GM12864 (cell line): ENCODE measurements around the gene ITGBL1.
"Not testable (repeated sequence)": the region's sequence is repeated elsewhere in the genome, so short reads cannot be mapped to it uniquely, and the experiment has no call there.

ENCODE experiments used
- DNase-seq: peaks from one replicate; pipeline ENCODE4 v3.0.0-alpha.2; 2011; ENCODE audit warnings: low read depth
- H3K4me3 ChIP-seq: 2 replicates; pipeline ENCODE4 v1.5.1; 2011; ENCODE audit warnings: mild to moderate bottlenecking, low read depth, low read length, control low read depth
- TF ChIP-seq, protein P1 (sequence below): IDR thresholded peaks from 2 replicates; pipeline ENCODE4 v1.5.1; 2011; ENCODE audit warnings: low read depth, mild to moderate bottlenecking, moderate library complexity, low read length, control low read depth, inconsistent platforms; ENCODE audit errors: missing control alignments

The ITGBL1 gene

DNA sequence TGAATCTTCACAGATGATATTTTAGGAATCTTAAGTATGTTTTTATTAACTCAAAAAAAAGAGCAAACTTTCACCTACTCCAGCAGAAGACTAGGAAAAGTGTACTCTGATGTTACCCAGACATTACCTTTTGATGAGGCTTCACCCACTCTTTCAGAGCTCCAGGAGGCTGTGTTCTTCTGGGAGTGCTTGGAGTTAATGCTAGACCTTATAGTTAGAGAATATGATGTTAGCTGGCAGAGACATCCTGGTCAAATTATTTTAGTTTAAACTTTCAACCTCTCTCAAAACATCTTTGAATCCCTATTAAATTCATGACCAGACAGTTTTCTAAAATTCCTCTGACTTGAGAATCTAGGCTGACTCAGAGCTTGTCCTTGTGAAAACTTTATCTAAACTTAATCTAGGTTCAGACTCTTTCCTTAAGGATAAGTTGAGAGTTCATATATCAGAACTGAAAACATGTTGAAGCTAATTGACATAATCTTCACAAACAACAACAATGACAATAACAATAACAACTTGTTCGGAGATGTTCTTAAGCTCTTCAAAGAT, 82.8 kb downstream of the ITGBL1 start:
- no peak overlapping the region for H3K4me3 ChIP-seq
- DNase-seq: no peak

DNA sequence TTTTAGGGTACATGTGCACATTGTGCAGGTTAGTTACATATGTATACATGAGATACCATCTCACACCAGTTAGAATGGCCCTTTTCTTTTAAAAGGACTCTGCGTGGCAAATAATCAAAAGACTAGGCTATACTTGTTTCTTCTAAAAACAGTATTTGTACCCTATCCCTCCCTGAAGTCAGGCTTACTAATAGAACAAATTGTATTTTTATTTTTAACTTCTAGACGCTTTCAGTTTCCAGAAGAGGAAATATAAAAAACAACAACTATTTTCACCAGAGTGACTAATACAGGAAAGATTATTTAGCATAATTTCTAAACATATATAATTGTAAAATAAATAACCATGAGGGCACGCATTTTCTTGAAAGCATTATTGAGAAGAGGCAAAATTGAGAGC, 83.6 kb downstream of the ITGBL1 start:
- DNase-seq: no peak
- TF ChIP-seq, protein P1, sequence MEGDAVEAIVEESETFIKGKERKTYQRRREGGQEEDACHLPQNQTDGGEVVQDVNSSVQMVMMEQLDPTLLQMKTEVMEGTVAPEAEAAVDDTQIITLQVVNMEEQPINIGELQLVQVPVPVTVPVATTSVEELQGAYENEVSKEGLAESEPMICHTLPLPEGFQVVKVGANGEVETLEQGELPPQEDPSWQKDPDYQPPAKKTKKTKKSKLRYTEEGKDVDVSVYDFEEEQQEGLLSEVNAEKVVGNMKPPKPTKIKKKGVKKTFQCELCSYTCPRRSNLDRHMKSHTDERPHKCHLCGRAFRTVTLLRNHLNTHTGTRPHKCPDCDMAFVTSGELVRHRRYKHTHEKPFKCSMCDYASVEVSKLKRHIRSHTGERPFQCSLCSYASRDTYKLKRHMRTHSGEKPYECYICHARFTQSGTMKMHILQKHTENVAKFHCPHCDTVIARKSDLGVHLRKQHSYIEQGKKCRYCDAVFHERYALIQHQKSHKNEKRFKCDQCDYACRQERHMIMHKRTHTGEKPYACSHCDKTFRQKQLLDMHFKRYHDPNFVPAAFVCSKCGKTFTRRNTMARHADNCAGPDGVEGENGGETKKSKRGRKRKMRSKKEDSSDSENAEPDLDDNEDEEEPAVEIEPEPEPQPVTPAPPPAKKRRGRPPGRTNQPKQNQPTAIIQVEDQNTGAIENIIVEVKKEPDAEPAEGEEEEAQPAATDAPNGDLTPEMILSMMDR: no peak

More for the DNA sequence above, 82.8 kb downstream of the ITGBL1 start:
- TF ChIP-seq, protein P1: no peak

GRCh38 chr13:101544544-101544943, 92.1 kb downstream of the ITGBL1 start:
- not testable (repeated sequence) for H3K4me3 ChIP-seq, DNase-seq

More for the DNA sequence above, 83.6 kb downstream of the ITGBL1 start:
- no peak overlapping the region for H3K4me3 ChIP-seq

GRCh38 chr13:101544979-101545378, 92.5 kb downstream of the ITGBL1 start:
- no peak for DNase-seq
- TF ChIP-seq, protein P1: no peak
- H3K4me3 ChIP-seq: no peak overlapping the region

DNA sequence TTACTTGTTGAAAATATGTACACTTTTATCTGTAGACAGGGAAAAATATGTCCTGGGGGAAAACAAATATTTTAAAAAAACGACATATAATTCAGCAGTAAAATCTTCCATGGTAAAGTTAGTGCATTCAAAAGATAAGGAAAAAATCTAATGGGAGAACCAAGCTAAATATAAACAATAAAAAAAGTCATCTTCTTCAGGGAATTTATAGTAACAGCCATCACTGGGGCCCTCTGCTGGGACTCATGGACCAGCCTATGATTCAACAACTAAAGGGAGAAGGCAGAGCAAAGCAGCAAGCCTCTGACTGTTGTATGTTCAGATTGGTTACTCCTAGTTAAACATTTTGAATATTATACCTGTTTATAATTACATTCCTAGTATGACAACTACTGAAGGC, 93.0 kb downstream of the ITGBL1 start:
- no peak for DNase-seq
- H3K4me3 ChIP-seq: no peak overlapping the region
- TF ChIP-seq, protein P1: no peak

DNA sequence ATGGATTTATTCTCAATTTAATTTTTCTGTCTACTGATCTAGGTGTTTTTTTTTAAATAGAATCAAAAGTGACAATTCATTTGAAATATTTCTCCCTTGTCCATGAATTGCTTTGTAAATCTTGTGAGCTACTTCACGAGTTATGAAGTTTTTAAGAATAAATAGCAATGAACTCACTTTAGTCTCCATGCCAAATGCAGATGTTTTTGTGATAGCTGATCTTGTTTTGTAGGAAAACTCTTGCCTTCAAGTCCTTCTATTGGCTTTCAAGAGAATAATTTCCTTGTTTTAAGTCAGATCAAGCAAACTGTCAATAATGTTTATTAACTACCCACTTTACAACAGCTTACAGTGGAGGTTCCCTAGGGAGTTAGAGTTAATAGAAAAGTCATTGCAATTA, 99.8 kb downstream of the ITGBL1 start:
- TF ChIP-seq, protein P1: no peak
- no peak overlapping the region for H3K4me3 ChIP-seq
- no peak for DNase-seq

DNA sequence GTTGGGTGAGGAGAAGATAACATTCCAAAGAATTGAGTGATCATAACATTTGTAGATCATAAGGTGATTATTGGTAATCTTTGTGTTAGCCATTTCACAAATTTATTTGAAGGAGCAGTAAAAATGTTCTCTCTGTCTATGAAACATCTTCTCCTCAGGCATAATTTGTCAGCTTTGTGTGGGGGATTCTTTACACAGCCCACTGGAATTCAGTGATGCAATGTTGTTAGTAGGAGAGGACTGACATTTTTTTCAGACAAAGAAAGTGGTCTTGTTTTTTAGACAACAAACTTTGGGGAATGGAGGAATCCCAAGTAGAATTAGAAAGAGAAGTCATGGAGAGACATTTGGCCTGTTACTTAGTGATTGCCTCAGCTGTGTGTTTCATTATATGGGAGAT, 100.3 kb downstream of the ITGBL1 start:
- DNase-seq: no peak
- TF ChIP-seq, protein P1: no peak
- H3K4me3 ChIP-seq: no peak overlapping the region
